ENCODE results near the gene HSPB7. TPM values are rescaled to one million over a fixed set of nuclear protein-coding genes. Genes with fewer than 3 reads are reported as not detected.
"Not testable (repeated sequence)": the region's sequence is repeated elsewhere in the genome, so short reads cannot be mapped to it uniquely, and the experiment has no call there.

HSPB7 gene
- total RNA-seq, 6 experiments from 2014 or later, result 0.54 to 2.0 (median 1.2) TPM

DNA sequence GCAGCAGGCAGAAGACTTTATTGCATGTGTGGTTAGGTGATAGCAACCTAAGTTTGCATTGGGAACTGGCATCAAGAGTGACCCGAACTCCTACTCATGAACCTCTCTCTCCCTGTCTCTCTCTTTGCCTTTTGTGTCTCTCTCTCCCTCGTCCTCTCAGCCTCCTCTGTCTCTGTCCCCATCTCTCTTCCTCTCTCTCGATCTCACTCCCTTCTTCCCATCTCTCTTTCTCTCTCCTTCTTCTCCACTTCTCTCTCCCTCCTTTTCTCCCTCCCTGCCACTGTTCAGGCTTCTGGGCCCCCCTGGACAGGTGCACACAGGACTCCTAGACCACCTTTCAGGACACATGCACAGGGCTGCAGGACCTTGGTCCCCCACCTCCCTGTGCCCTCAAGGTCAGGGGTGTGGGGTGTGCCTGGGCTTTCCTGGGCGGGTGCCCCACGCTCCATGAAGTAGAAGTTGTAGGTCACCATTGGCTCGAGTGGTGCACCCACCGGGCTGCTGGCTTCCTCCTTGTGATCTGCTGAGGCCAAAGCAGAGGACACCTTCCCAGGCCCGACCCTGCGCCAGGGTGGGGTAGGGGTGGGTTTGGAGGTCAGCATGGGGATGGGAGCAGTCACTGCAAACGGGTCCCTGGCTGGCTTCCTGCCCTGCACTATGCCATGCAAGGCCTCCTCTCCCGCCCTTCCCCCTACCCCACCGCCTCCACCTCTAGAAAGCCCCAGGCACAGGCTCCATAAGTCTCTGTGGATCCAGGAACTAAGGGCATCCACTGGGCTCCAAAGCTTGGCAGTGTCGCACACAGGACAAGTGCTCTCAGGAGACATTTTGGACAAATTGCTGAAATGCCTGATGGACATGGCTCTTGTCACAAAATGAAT lies 28.7 kb downstream of the HSPB7 start:
- Histone ChIP-seq H3K4me1 (no peaks in the 10 kb centered on the region), H3K36me3 (no peaks in the 10 kb centered on the region), H3K4me3 (no peak overlapping the region), H3K9me3 (no peaks in the 10 kb centered on the region), H3K27ac (no peak overlapping the region), H3K27me3 (no peaks in the 10 kb centered on the region)
- 84% methylated on average over 6 of the region's 13 CpGs for WGBS (ENCODE audit: insufficient coverage, low coverage, low lambda C conversion rate, missing lambda C conversion rate)
- intact Hi-C loops (cut with DNase I), result no loop called here
- DNase-seq, result no peak
- ATAC-seq, result no peak
- no peak for TF ChIP-seq POLR2A (IDR thresholded peaks at IDR 0.05)
- TF ChIP-seq, protein P1, sequence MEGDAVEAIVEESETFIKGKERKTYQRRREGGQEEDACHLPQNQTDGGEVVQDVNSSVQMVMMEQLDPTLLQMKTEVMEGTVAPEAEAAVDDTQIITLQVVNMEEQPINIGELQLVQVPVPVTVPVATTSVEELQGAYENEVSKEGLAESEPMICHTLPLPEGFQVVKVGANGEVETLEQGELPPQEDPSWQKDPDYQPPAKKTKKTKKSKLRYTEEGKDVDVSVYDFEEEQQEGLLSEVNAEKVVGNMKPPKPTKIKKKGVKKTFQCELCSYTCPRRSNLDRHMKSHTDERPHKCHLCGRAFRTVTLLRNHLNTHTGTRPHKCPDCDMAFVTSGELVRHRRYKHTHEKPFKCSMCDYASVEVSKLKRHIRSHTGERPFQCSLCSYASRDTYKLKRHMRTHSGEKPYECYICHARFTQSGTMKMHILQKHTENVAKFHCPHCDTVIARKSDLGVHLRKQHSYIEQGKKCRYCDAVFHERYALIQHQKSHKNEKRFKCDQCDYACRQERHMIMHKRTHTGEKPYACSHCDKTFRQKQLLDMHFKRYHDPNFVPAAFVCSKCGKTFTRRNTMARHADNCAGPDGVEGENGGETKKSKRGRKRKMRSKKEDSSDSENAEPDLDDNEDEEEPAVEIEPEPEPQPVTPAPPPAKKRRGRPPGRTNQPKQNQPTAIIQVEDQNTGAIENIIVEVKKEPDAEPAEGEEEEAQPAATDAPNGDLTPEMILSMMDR (IDR thresholded peaks at IDR 0.05), result no peak

DNA sequence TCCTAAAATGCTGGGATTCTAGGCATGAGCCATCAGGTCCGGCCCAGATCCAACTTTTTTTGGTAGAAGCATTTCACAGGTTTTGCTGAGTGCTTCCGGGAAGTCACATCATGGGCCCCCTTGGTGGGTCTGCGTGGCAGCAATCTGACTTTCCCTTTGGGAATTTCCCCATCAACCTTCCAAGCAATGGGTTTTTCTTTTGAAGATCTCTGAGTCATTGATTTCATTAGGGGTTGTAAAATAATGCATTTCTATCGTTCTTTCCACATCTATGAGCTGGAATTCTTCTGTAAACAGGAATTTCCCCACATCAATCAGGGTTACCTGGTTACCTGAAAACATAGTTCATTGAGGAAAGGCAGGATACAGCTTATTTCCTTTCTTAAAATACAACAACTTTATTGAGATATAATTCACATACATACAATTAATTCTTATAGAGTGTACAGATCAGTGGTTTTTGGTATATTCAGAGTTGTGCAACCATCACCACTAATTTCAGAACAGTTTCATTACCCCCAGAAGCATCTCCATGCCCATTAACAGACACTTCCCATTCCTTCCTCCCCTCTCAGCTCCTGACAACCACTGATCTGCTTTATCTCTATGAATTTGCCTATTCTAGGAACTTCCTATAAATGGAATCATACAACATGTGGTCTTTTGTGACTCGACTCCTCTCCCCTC lies 32.1 kb downstream of the HSPB7 start:
- no peak overlapping the region for H3K27ac ChIP-seq
- H3K4me1 ChIP-seq, result peaks cover 0 to 8% (median 0%) of the 10 kb centered on the region in 4 donors
- H3K9me3 ChIP-seq, result no peaks in the 10 kb centered on the region
- DNase-seq (no peak), ATAC-seq (no peak)
- H3K36me3 ChIP-seq, result no peaks in the 10 kb centered on the region
- intact Hi-C loops (cut with DNase I), result no loop called here
- TF ChIP-seq, protein P1 (IDR thresholded peaks at IDR 0.05), result no peak
- no peak for TF ChIP-seq POLR2A (IDR thresholded peaks at IDR 0.05)
- H3K27me3 ChIP-seq, result no peaks in the 10 kb centered on the region
- H3K4me3 ChIP-seq, result no peak overlapping the region
- 45% methylated on average over 3 of the region's 5 CpGs for WGBS (ENCODE audit: insufficient coverage, low coverage, low lambda C conversion rate, missing lambda C conversion rate)

DNA sequence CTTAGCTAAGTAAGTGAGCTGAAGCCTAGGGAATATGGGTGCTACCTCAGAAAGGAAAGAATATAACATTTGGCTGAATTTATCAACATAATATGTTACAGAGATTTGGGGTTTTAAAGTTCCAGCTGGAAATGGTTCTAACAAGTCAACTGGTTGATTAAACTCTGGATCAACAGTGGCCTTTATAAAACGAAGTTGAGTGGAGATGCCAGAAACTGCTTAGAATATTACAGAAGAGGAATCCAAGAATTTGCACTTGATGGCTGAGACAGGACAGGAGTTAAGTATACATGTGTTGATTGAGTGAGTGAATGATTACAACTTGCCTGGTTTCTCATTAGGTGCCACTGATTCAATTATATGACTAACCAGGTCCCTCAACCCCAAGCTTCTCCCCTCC lies 34.6 kb downstream of the HSPB7 start:
- 40% methylated on average over 1 of the region's 1 CpG for WGBS (ENCODE audit: insufficient coverage, low coverage, low lambda C conversion rate, missing lambda C conversion rate)
- Histone ChIP-seq H3K9me3 (no peaks in the 10 kb centered on the region), H3K27ac (no peak overlapping the region), H3K36me3 (no peaks in the 10 kb centered on the region), H3K4me3 (no peak overlapping the region), H3K4me1 (peaks cover 0 to 8% (median 0%) of the 10 kb centered on the region in 4 donors), H3K27me3 (no peaks in the 10 kb centered on the region)
- intact Hi-C loops (cut with DNase I), result no loop called here
- DNase-seq (no peak), ATAC-seq (no peak)
- no peak for TF ChIP-seq POLR2A (IDR thresholded peaks at IDR 0.05)
- TF ChIP-seq, protein P1 (IDR thresholded peaks at IDR 0.05), result no peak

DNA sequence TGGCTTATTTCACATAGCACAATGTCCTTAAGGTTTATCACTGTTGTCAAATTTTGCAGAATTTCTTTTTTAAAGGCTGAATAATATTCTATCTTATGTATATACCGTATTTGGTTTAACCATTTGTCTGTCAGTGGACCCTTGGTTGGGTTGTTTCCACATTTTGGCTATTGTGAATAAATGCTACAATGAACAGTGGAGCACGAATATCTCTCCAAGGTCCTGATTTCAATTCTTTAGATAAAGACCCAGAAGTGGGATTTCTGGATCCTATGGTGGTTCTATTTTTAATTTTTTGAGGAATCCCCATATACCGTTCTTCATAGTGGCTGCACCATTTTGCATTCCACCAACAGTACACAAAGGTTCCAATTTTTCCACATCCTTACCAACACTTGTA lies 36.2 kb downstream of the HSPB7 start:
- WGBS (ENCODE audit: insufficient coverage, low coverage, low lambda C conversion rate, missing lambda C conversion rate), result 69% methylated on average over 3 of the region's 3 CpGs
- Histone ChIP-seq H3K27ac (no peak overlapping the region), H3K4me1 (peaks cover 0 to 8% (median 0%) of the 10 kb centered on the region in 4 donors), H3K36me3 (no peaks in the 10 kb centered on the region), H3K9me3 (no peaks in the 10 kb centered on the region), H3K4me3 (no peak overlapping the region), H3K27me3 (no peaks in the 10 kb centered on the region)
- DNase-seq (no peak), ATAC-seq (no peak)
- TF ChIP-seq, protein P1 (IDR thresholded peaks at IDR 0.05), result no peak
- no peak for TF ChIP-seq POLR2A (IDR thresholded peaks at IDR 0.05)
- intact Hi-C loops (cut with DNase I), result no loop called here

DNA sequence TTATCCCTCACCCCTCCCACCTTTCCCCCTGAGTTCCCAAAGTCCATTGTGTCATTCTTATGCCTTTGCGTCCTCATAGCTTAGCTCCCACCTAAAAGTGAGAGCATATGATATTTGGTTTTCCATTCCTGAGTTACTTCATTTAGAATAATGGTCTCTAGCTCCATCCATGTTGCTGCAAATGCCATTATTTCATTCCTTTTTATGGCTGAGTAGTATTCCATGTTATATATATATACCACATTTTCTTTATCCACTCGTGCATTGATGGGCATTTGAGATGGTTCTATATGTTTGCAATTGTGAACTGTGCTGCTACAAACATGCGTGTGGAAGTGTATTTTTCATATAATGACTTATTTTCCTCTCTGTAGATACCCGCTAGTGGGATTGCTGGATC lies 39.9 kb downstream of the HSPB7 start:
- intact Hi-C loops (cut with DNase I); DNase-seq; H3K27ac ChIP-seq; ATAC-seq; H3K9me3 ChIP-seq; H3K4me3 ChIP-seq; H3K27me3 ChIP-seq; H3K36me3 ChIP-seq: not testable (repeated sequence)
- H3K4me1 ChIP-seq, result peaks cover 0 to 15% (median 0%) of the 10 kb centered on the region in 4 donors
- 81% methylated on average over 4 of the region's 4 CpGs for WGBS (ENCODE audit: insufficient coverage, low coverage, low lambda C conversion rate, missing lambda C conversion rate)
